HCT116 (cell line): ENCODE measurements around the gene AKNAD1. TPM values are rescaled to one million over a fixed set of nuclear protein-coding genes. Genes with fewer than 3 reads are reported as not detected.

ENCODE experiments used
- ATAC-seq: fragments of 200-7000 bp; cut with Tn5 transposase; 2 replicates; pipeline ENCODE4 v1.9.1; 2020; ENCODE audit warnings: mild to moderate bottlenecking, moderate library complexity
- BruUV-seq: library from RNA; stranded (reverse); fragments of 400-500 nt; replicated peaks from 2 replicates; lab custom pipeline; 2021; lab: Mats Ljungman, UMichigan
- CTCF ChIA-PET: fragments of 300-600 bp; sonication (Branson Sonifier 250); formaldehyde crosslinking; loops from one replicate; lab custom pipeline; 2021; ENCODE audit warnings: antibody characterized with exemption; lab: Charles Lee
- POLR2A ChIA-PET: fragments of 300-600, 350-600 bp; sonication (Branson Sonifier 250); formaldehyde crosslinking; loops from one replicate; lab custom pipeline; 2021; ENCODE audit warnings: antibody characterized with exemption; lab: Charles Lee
- RAD21 ChIA-PET, 2 experiments: fragments of 300-600 bp; sonication (Branson Sonifier 250); formaldehyde crosslinking; loops; one replicate each; lab custom pipeline; 2023; ENCODE audit warnings: low total read pairs in 2 of 2; ENCODE audit not compliant: uncharacterized antibody in 2 of 2, unreplicated experiment in 2 of 2, low non-redundant PET in 1 of 2; lab: Charles Lee
- DNase-seq: peaks from one replicate; pipeline ENCODE4 v3.0.0-alpha.2; 2010; ENCODE audit warnings: low read depth, low spot score
- H2AFZ ChIP-seq: fragments of 200-600 bp; shearing (Covaris generic), sonication (generic); 2 replicates; pipeline ENCODE4 v1.6.1; 2017; ENCODE audit warnings: low read depth, mixed run types, mixed read lengths, antibody characterized with exemption, low read length; ENCODE audit not compliant: poor library complexity, severe bottlenecking
- H3K27ac ChIP-seq: 2 replicates; pipeline ENCODE4 v1.5.1; 2012; ENCODE audit warnings: low read depth, low read length
- H3K27me3 ChIP-seq: fragments of 200-600 bp; sonication (generic); 2 replicates; pipeline ENCODE4 v1.6.1; 2016; ENCODE audit warnings: mixed run types, low read length, mixed read lengths; ENCODE audit not compliant: insufficient read depth
- H3K36me3 ChIP-seq, 2 experiments: fragments of 200-500 bp in 1 of 2; fragments of 200-600 bp in 1 of 2; sonication (Bioruptor generic) in 1 of 2; sonication (generic) in 1 of 2; 2 replicates each; pipeline versions ENCODE4 v1.5.1 to v1.6.1; 2014 to 2016; ENCODE audit warnings: low read length in 2 of 2, inconsistent platforms in 1 of 2, mixed read lengths in 1 of 2, mixed run types in 1 of 2; ENCODE audit not compliant: insufficient read depth in 2 of 2, control insufficient read depth in 1 of 2
- H3K4me1 ChIP-seq, 2 experiments: fragments of 200-600 bp in 1 of 2; sonication (generic) in 1 of 2; 2 replicates each; pipeline versions ENCODE4 v1.5.1 to v1.6.1; 2012 to 2017; ENCODE audit warnings: low read length in 2 of 2, inconsistent platforms in 1 of 2, mild to moderate bottlenecking in 1 of 2, mixed read lengths in 1 of 2, mixed run types in 1 of 2, moderate library complexity in 1 of 2; ENCODE audit not compliant: insufficient read depth in 2 of 2, control insufficient read depth in 1 of 2
- H3K4me2 ChIP-seq: fragments of 200-600 bp; sonication (generic); 2 replicates; pipeline ENCODE4 v1.6.1; 2017; ENCODE audit warnings: mixed run types, low read length, mixed read lengths
- H3K4me3 ChIP-seq, 2 experiments: fragments of 200-600 bp in 1 of 2; sonication (generic) in 1 of 2; replicated peaks in 1 of 2; 2 replicates each; pipeline ENCODE4 v1.5.1; 2011 to 2016; ENCODE audit warnings: low read length in 2 of 2, control low read depth in 1 of 2, low read depth in 1 of 2, mild to moderate bottlenecking in 1 of 2, mixed read lengths in 1 of 2, mixed run types in 1 of 2
- H3K79me2 ChIP-seq: fragments of 200-600 bp; sonication (generic); 2 replicates; pipeline ENCODE4 v1.6.1; 2017; ENCODE audit warnings: mild to moderate bottlenecking, mixed run types, low read length, moderate library complexity, mixed read lengths; ENCODE audit not compliant: insufficient read depth
- H3K9ac ChIP-seq: fragments of 200-600 bp; sonication (generic); 2 replicates; pipeline ENCODE4 v1.6.1; 2016; ENCODE audit warnings: low read length, mixed read lengths
- H3K9me2 ChIP-seq: fragments of 200-600 bp; sonication (generic), shearing (Covaris generic); 2 replicates; pipeline ENCODE4 v1.6.1; 2017; ENCODE audit warnings: mixed run types, mild to moderate bottlenecking, moderate library complexity; ENCODE audit not compliant: insufficient read depth
- H3K9me3 ChIP-seq, 2 experiments: fragments of 200-500 bp in 1 of 2; fragments of 200-600 bp in 1 of 2; sonication (Bioruptor generic) in 1 of 2; sonication (generic) in 1 of 2; 2 replicates each; pipeline ENCODE4 v1.6.1; 2014 to 2017; ENCODE audit warnings: low read length in 2 of 2, mixed read lengths in 2 of 2, inconsistent platforms in 1 of 2, low read depth in 1 of 2, mild to moderate bottlenecking in 1 of 2, mixed run types in 1 of 2, moderate library complexity in 1 of 2; ENCODE audit not compliant: control insufficient read depth in 1 of 2, insufficient read depth in 1 of 2
- H4K20me1 ChIP-seq: fragments of 200-600 bp; sonication (generic), shearing (Covaris generic); 2 replicates; pipeline ENCODE4 v1.6.1; 2017; ENCODE audit warnings: mixed run types, mild to moderate bottlenecking, moderate library complexity; ENCODE audit not compliant: insufficient read depth
- CBX3 ChIP-seq: IDR thresholded peaks from 2 replicates; pipeline ENCODE4 v1.6.1; 2012; ENCODE audit warnings: low read depth
- EGR1 ChIP-seq: IDR thresholded peaks from 2 replicates; pipeline ENCODE4 v1.6.1; 2012; ENCODE audit warnings: low read depth
- EZH2 ChIP-seq: fragments of 200-600 bp; sonication (generic); IDR thresholded peaks from 2 replicates; pipeline ENCODE4 v1.6.1; 2017; ENCODE audit warnings: antibody characterized with exemption, mixed run types
- FOSL1 ChIP-seq: IDR thresholded peaks from 2 replicates; pipeline ENCODE4 v1.6.1; 2012; ENCODE audit warnings: low read depth
- JUND ChIP-seq: IDR thresholded peaks from 2 replicates; pipeline ENCODE4 v1.6.1; 2012
- POLR2AphosphoS5 ChIP-seq: IDR thresholded peaks from 2 replicates; pipeline ENCODE4 v1.6.1; 2011; ENCODE audit warnings: mild to moderate bottlenecking, low read depth, low read length, moderate library complexity
- RAD21 ChIP-seq: IDR thresholded peaks from 2 replicates; pipeline ENCODE4 v1.6.1; 2012; ENCODE audit warnings: low read depth, mild to moderate bottlenecking
- SIN3A ChIP-seq: IDR thresholded peaks from 2 replicates; pipeline ENCODE4 v1.6.1; 2012; ENCODE audit warnings: low read depth
- SP1 ChIP-seq: IDR thresholded peaks from 2 replicates; pipeline ENCODE4 v1.6.1; 2012; ENCODE audit warnings: low read depth
- TCF7L2 ChIP-seq: IDR thresholded peaks from 2 replicates; pipeline ENCODE4 v1.7.0; 2011; ENCODE audit warnings: borderline replicate concordance, inconsistent platforms; ENCODE audit not compliant: insufficient read depth, insufficient read length; ENCODE audit errors: extremely low read depth
- YY1 ChIP-seq: IDR thresholded peaks from 2 replicates; pipeline ENCODE4 v1.6.1; 2011; ENCODE audit warnings: low read length, low read depth, moderate library complexity, mild to moderate bottlenecking; ENCODE audit not compliant: insufficient replicate concordance; ENCODE audit errors: extremely low read depth
- ZFX ChIP-seq: fragments of 450-650 bp; IDR thresholded peaks from 2 replicates; pipeline ENCODE4 v1.6.1; 2017
- intact Hi-C: fragments of 100-400 bp; cut with micrococcal nuclease; formaldehyde crosslinking; loops from 2 replicates; pipeline ENCODE4 v1.10.0; 2022
- total RNA-seq: library from RNA; stranded (reverse); gene quantifications from one replicate; pipeline ENCODE4 v1.2.1, GENCODE V29; 2021; ENCODE audit not compliant: unreplicated experiment
- TF ChIP-seq, protein P1 (sequence below): IDR thresholded peaks from 2 replicates; pipeline ENCODE4 v1.6.1; 2012
- TF ChIP-seq, protein P2 (sequence below): IDR thresholded peaks from 2 replicates; pipeline ENCODE4 v1.6.1; 2012; ENCODE audit warnings: low read depth
- TF ChIP-seq, protein P3 (sequence below): IDR thresholded peaks from 2 replicates; pipeline ENCODE4 v1.6.1; 2012
- TF ChIP-seq, protein P4 (sequence below), 3 experiments: fragments of 200-600 bp in 1 of 3; sonication (generic) in 1 of 3; IDR thresholded peaks in 2 of 3; conservative IDR thresholded peaks in 1 of 3; 2 replicates each; pipeline ENCODE4 v1.5.1; 2012 to 2017; ENCODE audit warnings: low read depth in 2 of 3, low read length in 2 of 3, antibody characterized with exemption in 1 of 3, borderline replicate concordance in 1 of 3, control low read depth in 1 of 3, mild to moderate bottlenecking in 1 of 3, mixed read lengths in 1 of 3, mixed run types in 1 of 3, moderate library complexity in 1 of 3; ENCODE audit not compliant: insufficient read depth in 1 of 3

AKNAD1 gene
- total RNA-seq, 1 experiment from 2014 or later, result 0.15 TPM

DNA sequence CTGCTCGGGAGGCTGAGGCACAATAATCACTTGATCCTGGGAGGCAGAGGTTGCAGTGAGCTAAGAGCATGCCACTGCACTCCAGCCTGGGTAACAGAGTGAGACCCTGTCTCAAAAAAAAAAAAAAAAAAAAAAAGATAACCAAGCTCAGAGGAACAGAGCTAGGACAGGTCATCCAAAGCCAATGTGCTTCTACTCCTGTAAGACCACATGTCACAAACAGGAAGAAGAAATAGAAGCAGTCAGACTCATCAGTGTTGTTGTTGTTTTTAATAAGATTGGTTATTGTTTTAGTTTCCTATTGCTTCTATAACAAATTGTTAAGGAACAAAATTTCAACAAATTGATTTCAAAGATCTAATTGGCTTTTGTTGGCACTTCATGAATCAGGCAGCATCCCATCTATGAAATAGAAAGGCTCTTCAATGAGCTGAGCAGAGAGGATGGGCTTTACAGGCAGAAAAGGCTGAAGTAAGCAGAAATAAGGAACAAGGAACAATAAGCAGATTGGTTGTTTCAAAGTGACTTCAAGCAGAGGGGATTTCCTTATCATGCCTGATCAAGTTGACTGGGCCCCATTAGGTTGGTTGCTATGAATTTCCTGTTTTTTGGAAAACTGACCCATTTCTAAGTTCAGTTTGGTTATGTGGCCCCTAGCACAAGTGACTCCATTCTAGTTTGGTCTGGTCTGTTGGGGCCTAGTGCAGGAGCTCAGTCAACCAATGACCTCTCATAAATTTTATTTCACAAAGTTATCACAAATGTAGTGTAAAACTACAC lies 6.0 kb upstream of the AKNAD1 start:
- no peak for ATAC-seq
- CTCF ChIA-PET, result no interaction called here
- Histone ChIP-seq H4K20me1 (no peaks in the 10 kb centered on the region), H3K27ac (no peak overlapping the region), H3K4me2 (no peak overlapping the region), H3K79me2 (no peaks in the 10 kb centered on the region), H2AFZ (no peak overlapping the region), H3K36me3 (no peaks in the 10 kb centered on the region), H3K4me3 (no peak overlapping the region), H3K4me1 (peaks cover 15 to 26% of the 10 kb centered on the region in 2 experiments), H3K9me2 (no peaks in the 10 kb centered on the region), H3K9ac (no peak overlapping the region), H3K27me3 (no peaks in the 10 kb centered on the region), H3K9me3 (no peaks in the 10 kb centered on the region)
- intact Hi-C loops, result no loop called here
- no peak for DNase-seq
- no TSS peak for BruUV-seq
- TF ChIP-seq SP1 (no peak), FOSL1 (no peak), CBX3 (no peak), POLR2AphosphoS5 (no peak), YY1 (no peak), RAD21 (no peak), TCF7L2 (no peak), SIN3A (no peak), ZFX (no peak), EGR1 (no peak), EZH2 (no peak), JUND (no peak)
- TF ChIP-seq, protein P1, sequence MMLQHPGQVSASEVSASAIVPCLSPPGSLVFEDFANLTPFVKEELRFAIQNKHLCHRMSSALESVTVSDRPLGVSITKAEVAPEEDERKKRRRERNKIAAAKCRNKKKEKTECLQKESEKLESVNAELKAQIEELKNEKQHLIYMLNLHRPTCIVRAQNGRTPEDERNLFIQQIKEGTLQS, result no peak
- TF ChIP-seq, protein P2, sequence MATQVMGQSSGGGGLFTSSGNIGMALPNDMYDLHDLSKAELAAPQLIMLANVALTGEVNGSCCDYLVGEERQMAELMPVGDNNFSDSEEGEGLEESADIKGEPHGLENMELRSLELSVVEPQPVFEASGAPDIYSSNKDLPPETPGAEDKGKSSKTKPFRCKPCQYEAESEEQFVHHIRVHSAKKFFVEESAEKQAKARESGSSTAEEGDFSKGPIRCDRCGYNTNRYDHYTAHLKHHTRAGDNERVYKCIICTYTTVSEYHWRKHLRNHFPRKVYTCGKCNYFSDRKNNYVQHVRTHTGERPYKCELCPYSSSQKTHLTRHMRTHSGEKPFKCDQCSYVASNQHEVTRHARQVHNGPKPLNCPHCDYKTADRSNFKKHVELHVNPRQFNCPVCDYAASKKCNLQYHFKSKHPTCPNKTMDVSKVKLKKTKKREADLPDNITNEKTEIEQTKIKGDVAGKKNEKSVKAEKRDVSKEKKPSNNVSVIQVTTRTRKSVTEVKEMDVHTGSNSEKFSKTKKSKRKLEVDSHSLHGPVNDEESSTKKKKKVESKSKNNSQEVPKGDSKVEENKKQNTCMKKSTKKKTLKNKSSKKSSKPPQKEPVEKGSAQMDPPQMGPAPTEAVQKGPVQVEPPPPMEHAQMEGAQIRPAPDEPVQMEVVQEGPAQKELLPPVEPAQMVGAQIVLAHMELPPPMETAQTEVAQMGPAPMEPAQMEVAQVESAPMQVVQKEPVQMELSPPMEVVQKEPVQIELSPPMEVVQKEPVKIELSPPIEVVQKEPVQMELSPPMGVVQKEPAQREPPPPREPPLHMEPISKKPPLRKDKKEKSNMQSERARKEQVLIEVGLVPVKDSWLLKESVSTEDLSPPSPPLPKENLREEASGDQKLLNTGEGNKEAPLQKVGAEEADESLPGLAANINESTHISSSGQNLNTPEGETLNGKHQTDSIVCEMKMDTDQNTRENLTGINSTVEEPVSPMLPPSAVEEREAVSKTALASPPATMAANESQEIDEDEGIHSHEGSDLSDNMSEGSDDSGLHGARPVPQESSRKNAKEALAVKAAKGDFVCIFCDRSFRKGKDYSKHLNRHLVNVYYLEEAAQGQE, result no peak
- TF ChIP-seq, protein P3, sequence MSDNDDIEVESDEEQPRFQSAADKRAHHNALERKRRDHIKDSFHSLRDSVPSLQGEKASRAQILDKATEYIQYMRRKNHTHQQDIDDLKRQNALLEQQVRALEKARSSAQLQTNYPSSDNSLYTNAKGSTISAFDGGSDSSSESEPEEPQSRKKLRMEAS, result no peak
- TF ChIP-seq, protein P4, sequence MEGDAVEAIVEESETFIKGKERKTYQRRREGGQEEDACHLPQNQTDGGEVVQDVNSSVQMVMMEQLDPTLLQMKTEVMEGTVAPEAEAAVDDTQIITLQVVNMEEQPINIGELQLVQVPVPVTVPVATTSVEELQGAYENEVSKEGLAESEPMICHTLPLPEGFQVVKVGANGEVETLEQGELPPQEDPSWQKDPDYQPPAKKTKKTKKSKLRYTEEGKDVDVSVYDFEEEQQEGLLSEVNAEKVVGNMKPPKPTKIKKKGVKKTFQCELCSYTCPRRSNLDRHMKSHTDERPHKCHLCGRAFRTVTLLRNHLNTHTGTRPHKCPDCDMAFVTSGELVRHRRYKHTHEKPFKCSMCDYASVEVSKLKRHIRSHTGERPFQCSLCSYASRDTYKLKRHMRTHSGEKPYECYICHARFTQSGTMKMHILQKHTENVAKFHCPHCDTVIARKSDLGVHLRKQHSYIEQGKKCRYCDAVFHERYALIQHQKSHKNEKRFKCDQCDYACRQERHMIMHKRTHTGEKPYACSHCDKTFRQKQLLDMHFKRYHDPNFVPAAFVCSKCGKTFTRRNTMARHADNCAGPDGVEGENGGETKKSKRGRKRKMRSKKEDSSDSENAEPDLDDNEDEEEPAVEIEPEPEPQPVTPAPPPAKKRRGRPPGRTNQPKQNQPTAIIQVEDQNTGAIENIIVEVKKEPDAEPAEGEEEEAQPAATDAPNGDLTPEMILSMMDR (IDR thresholded peaks at IDR 0.05 in 2 of 3, conservative IDR thresholded peaks at IDR 0.05 in 1 of 3; ENCODE audit: borderline replicate concordance in 1 of 3, insufficient read depth in 1 of 3, low read depth in 2 of 3, low read length in 2 of 3), result no peak
- POLR2A ChIA-PET, result no interaction called here
- RAD21 ChIA-PET, result no interaction called here
